ENCODE results near the gene TOP3B. TPM values are rescaled to one million over a fixed set of nuclear protein-coding genes. Genes with fewer than 3 reads are reported as not detected.

TOP3B gene
- total RNA-seq, 4 donors from 2014 or later = 24.3 to 68.1 (median 48.4) TPM

GRCh38 chr22:21938906-21939305, 43.7 kb downstream of the TOP3B start:
- TF ChIP-seq CTCF (IDR thresholded peaks at IDR 0.05) (no peak), POLR2A (IDR thresholded peaks at IDR 0.05) (no peak), EP300 (IDR thresholded peaks at IDR 0.05) (no peak)
- H3K4me3 ChIP-seq = peak overlapping the region in 1 of 4 donors; percentile 64
- H3K9me3 ChIP-seq = no peaks in the 10 kb centered on the region
- peaks cover 11 to 100% (median 77%) of the 10 kb centered on the region in 4 donors for H3K4me1 ChIP-seq
- H3K27ac ChIP-seq = peak overlapping the region; percentile 84 to 96 (median 94)
- WGBS, 2 donors = 56 to 74% methylated on average over 11 of the region's 11 CpGs
- H3K36me3 ChIP-seq = peaks cover 0 to 15% (median 0%) of the 10 kb centered on the region in 3 donors
- no peaks in the 10 kb centered on the region for H3K27me3 ChIP-seq
- no peak for DNase-seq (ENCODE audit: low spot score in 2 of 2)

- H3K27me3 ChIP-seq = no peaks in the 10 kb centered on the region
- peak overlapping the region; percentile 43 to 64 (median 50) for H3K4me3 ChIP-seq
- H3K4me1 ChIP-seq = peaks cover 11 to 100% (median 76%) of the 10 kb centered on the region in 4 donors
- TF ChIP-seq EP300 (IDR thresholded peaks at IDR 0.05) (peak in 1 of 2 donors; percentile 94), CTCF (IDR thresholded peaks at IDR 0.05) (peak; percentile 97 to 100 (median 99)), POLR2A (IDR thresholded peaks at IDR 0.05) (peak in 1 of 2 donors; percentile 20)
- peaks cover 0 to 18% (median 3%) of the 10 kb centered on the region in 3 donors for H3K36me3 ChIP-seq
- 2% methylated on average over 23 to 24 of the region's 42 CpGs for WGBS, 2 donors
- H3K9me3 ChIP-seq = no peaks in the 10 kb centered on the region
- peak overlapping the region; percentile 84 to 96 (median 94) for H3K27ac ChIP-seq
- DNase-seq (ENCODE audit: low spot score in 2 of 2) = peak; percentile 87 to 93
Observed at GRCh38 chr22:21938071-21938822, 44.3 kb downstream of the TOP3B start.

- TF ChIP-seq CTCF (IDR thresholded peaks at IDR 0.05) (no peak), POLR2A (IDR thresholded peaks at IDR 0.05) (peak in 1 of 2 donors; percentile 26)
- peak overlapping the region; percentile 43 to 64 (median 50) for H3K4me3 ChIP-seq
- H3K4me1 ChIP-seq = peaks cover 11 to 99% (median 71%) of the 10 kb centered on the region in 4 donors
- peaks cover 0 to 23% (median 8%) of the 10 kb centered on the region in 3 donors for H3K36me3 ChIP-seq
- H3K27me3 ChIP-seq = no peaks in the 10 kb centered on the region
- H3K27ac ChIP-seq = peak overlapping the region; percentile 84 to 96 (median 94)
- no peak for DNase-seq (ENCODE audit: low spot score in 2 of 2)
- 2 to 4% methylated on average over 8 of the region's 8 CpGs for WGBS, 2 donors
- H3K9me3 ChIP-seq = no peaks in the 10 kb centered on the region
Observed at GRCh38 chr22:21937821-21938070, 44.8 kb downstream of the TOP3B start.

GRCh38 chr22:21937041-21937820, 45.4 kb downstream of the TOP3B start:
- Histone ChIP-seq H3K4me3 (peak overlapping the region; percentile 43 to 64 (median 50)), H3K27ac (peak overlapping the region; percentile 84 to 96 (median 94)), H3K4me1 (peaks cover 11 to 93% (median 66%) of the 10 kb centered on the region in 4 donors), H3K9me3 (no peaks in the 10 kb centered on the region), H3K27me3 (no peaks in the 10 kb centered on the region), H3K36me3 (peaks cover 0 to 28% (median 13%) of the 10 kb centered on the region in 3 donors)
- peak in 1 of 2 donors; percentile 34 for DNase-seq (ENCODE audit: low spot score in 2 of 2)
- TF ChIP-seq POLR2A (IDR thresholded peaks at IDR 0.05) = no peak
- TF ChIP-seq CTCF (IDR thresholded peaks at IDR 0.05) = no peak
- 29 to 35% methylated on average over 17 to 18 of the region's 20 CpGs for WGBS, 2 donors

Measured in tibial nerve (tissue), 4 donors.